ENCODE data around the gene RSPRY1.

The RSPRY1 gene

DNA sequence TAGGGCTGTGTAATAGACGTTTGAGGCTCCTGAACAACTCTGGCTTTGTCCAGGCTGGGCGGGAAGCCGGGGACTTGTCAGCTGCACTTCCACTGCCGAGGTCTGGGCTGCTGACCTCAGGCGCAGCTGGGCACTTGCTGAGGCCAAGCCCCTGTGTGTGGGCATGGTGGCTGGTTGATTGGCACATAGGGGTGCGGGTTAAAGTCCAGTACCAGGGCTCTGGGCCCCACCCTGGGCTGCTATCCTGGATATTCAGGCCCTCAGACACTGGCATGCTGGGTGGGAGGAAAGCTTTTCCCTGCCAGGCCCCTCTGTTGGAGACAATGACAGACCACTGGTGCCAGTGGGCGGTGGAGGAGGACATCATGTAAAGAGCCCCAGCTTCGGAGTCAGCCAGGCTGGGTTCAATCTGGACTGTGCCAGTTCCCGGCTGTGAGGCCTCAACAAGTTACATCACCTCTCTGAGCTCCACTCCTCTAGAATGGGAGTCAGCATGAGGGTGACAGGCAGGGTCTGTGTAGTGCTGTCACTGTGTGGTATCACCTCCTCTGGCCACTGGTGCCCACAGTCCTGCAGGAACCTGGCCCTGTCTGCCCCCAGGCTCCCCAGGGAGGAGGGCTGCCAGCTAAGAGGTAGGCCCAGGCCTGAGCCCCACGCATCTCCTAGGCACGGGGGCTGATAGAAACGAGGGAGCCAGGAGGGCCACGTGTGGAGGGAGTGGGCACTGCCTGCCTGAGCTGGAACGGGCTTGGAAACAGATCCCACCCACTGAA lies 42.8 kb upstream of the RSPRY1 start:
- H3K9me2 ChIP-seq (replicated peaks; ENCODE audit: insufficient read depth, low read length): no peaks in the 10 kb centered on the region
- H3K79me2 ChIP-seq (ENCODE audit: low read length): no peaks in the 10 kb centered on the region
- H3K4me2 ChIP-seq (ENCODE audit: low read depth, low read length): no peak overlapping the region
- H3K27ac ChIP-seq (ENCODE audit: low read length): no peak overlapping the region
- no peak for DNase-seq
- H3F3A ChIP-seq (ENCODE audit: insufficient read depth, low read length): 0 out of 2 replicates have a peak, but pooled peaks cover 4% of the 10 kb centered on the region
- no peaks in the 10 kb centered on the region for H4K20me1 ChIP-seq (ENCODE audit: insufficient read depth, low read length)
- H3K9ac ChIP-seq (ENCODE audit: low read length): no peak overlapping the region
- no peaks in the 10 kb centered on the region for H3K36me3 ChIP-seq (replicated peaks; ENCODE audit: insufficient read depth, low read length)
- H3K9me3 ChIP-seq (replicated peaks; ENCODE audit: insufficient read depth, low read length): no peaks in the 10 kb centered on the region
- TF ChIP-seq EZH2 (optimal IDR thresholded peaks at IDR 0.05; ENCODE audit: low read depth, low read length) (no peak), CTCF (IDR thresholded peaks at IDR 0.05; ENCODE audit: low read length) (no peak), EZH2phosphoT487 (IDR thresholded peaks at IDR 0.05; ENCODE audit: low read length) (no peak)
- H2AFZ ChIP-seq (ENCODE audit: low read length): no peak overlapping the region
- no peak overlapping the region for H3K4me3 ChIP-seq (ENCODE audit: low read length)
- H3K4me1 ChIP-seq (ENCODE audit: low read length): peaks cover 15% of the 10 kb centered on the region
- no peaks in the 10 kb centered on the region for H3K27me3 ChIP-seq (replicated peaks; ENCODE audit: insufficient read depth, low read length)

- no peak overlapping the region for H3K9ac ChIP-seq (ENCODE audit: low read length)
- no peak overlapping the region for H3K4me2 ChIP-seq (ENCODE audit: low read depth, low read length)
- H3K27me3 ChIP-seq (replicated peaks; ENCODE audit: insufficient read depth, low read length): no peaks in the 10 kb centered on the region
- H3K36me3 ChIP-seq (replicated peaks; ENCODE audit: insufficient read depth, low read length): no peaks in the 10 kb centered on the region
- no peak overlapping the region for H3K4me3 ChIP-seq (ENCODE audit: low read length)
- DNase-seq: no peak
- H3F3A ChIP-seq (ENCODE audit: insufficient read depth, low read length): 0 out of 2 replicates have a peak, but pooled peaks cover 5% of the 10 kb centered on the region
- no peak overlapping the region for H3K27ac ChIP-seq (ENCODE audit: low read length)
- TF ChIP-seq CTCF (IDR thresholded peaks at IDR 0.05; ENCODE audit: low read length) (no peak), EZH2 (optimal IDR thresholded peaks at IDR 0.05; ENCODE audit: low read depth, low read length) (no peak), EZH2phosphoT487 (IDR thresholded peaks at IDR 0.05; ENCODE audit: low read length) (no peak)
- H4K20me1 ChIP-seq (ENCODE audit: insufficient read depth, low read length): no peaks in the 10 kb centered on the region
- no peak overlapping the region for H2AFZ ChIP-seq (ENCODE audit: low read length)
- H3K79me2 ChIP-seq (ENCODE audit: low read length): no peaks in the 10 kb centered on the region
- H3K4me1 ChIP-seq (ENCODE audit: low read length): peaks cover 20% of the 10 kb centered on the region
- H3K9me3 ChIP-seq (replicated peaks; ENCODE audit: insufficient read depth, low read length): no peaks in the 10 kb centered on the region
- H3K9me2 ChIP-seq (replicated peaks; ENCODE audit: insufficient read depth, low read length): no peaks in the 10 kb centered on the region
Observed at GRCh38 chr16:57144027-57144426, 42.1 kb upstream of the RSPRY1 start.

- H3K9me3 ChIP-seq (replicated peaks; ENCODE audit: insufficient read depth, low read length): no peaks in the 10 kb centered on the region
Observed at GRCh38 chr16:57145046-57146021, 40.8 kb upstream of the RSPRY1 start.

More at GRCh38 chr16:57145046-57146021, 40.8 kb upstream of the RSPRY1 start:
- Histone ChIP-seq H3K79me2 (ENCODE audit: low read length) (no peaks in the 10 kb centered on the region), H2AFZ (ENCODE audit: low read length) (no peak overlapping the region), H3K27ac (ENCODE audit: low read length) (no peak overlapping the region), H3K27me3 (replicated peaks; ENCODE audit: insufficient read depth, low read length) (no peaks in the 10 kb centered on the region), H3K4me2 (ENCODE audit: low read depth, low read length) (no peak overlapping the region), H3F3A (ENCODE audit: insufficient read depth, low read length) (0 out of 2 replicates have a peak, but pooled peaks cover 5% of the 10 kb centered on the region), H4K20me1 (ENCODE audit: insufficient read depth, low read length) (no peaks in the 10 kb centered on the region), H3K36me3 (replicated peaks; ENCODE audit: insufficient read depth, low read length) (no peaks in the 10 kb centered on the region), H3K4me3 (ENCODE audit: low read length) (no peak overlapping the region), H3K4me1 (ENCODE audit: low read length) (peaks cover 20% of the 10 kb centered on the region), H3K9ac (ENCODE audit: low read length) (no peak overlapping the region), H3K9me2 (replicated peaks; ENCODE audit: insufficient read depth, low read length) (no peaks in the 10 kb centered on the region)
- no peak for DNase-seq
- TF ChIP-seq CTCF (IDR thresholded peaks at IDR 0.05; ENCODE audit: low read length) (no peak), EZH2phosphoT487 (IDR thresholded peaks at IDR 0.05; ENCODE audit: low read length) (no peak), EZH2 (optimal IDR thresholded peaks at IDR 0.05; ENCODE audit: low read depth, low read length) (no peak)

All from MM.1S (cell line).